Measurements from ENCODE around the gene CFAP43. TPM values are rescaled to one million over a fixed set of nuclear protein-coding genes. Genes with fewer than 3 reads are reported as not detected.

The CFAP43 gene
- total and polyA plus RNA-seq, 9 of the 15 experiments (the other 6 are each of a cell fraction or from before 2014, with no cell fraction given): 0.07 to 0.86 (median 0.11) TPM; not detected in 1

- H3K4me1 ChIP-seq (replicated peaks in 1 of 2; ENCODE audit: control insufficient read depth in 2 of 2, insufficient read depth in 2 of 2, low read length in 2 of 2): no peaks in the 10 kb centered on the region
- H3K9ac ChIP-seq (ENCODE audit: insufficient read depth in 1 of 2, low read depth in 2 of 2, low read length in 2 of 2): no peak overlapping the region
- in situ Hi-C loops (cut with MboI) (no loop called here), intact Hi-C loops (cut with micrococcal nuclease) (no loop called here)
- no peaks in the 10 kb centered on the region for H4K20me1 ChIP-seq (replicated peaks; ENCODE audit: control insufficient read depth, insufficient read depth, low read length)
- WGBS (ENCODE audit: insufficient coverage, low coverage, missing lambda C conversion rate): 0% methylated on average over 1 of the region's 1 CpG
- ATAC-seq: no peak
- no peak overlapping the region for H2AFZ ChIP-seq (ENCODE audit: low read depth, low read length)
- no peak for DNase-seq (ENCODE audit: extremely low read depth in 1 of 4, low spot score in 3 of 4)
- H3K4me2 ChIP-seq (ENCODE audit: insufficient read depth, low read length): no peak overlapping the region
- no TSS peak for BruUV-seq (replicated peaks)
- TF ChIP-seq GABPB2 (CRISPR knock-in tag; conservative IDR thresholded peaks at IDR 0.05) (no peak), CHAMP1 (IDR thresholded peaks at IDR 0.05) (no peak), GATA2 (CRISPR knock-in tag; IDR thresholded peaks at IDR 0.05) (no peak), PKNOX1 (IDR thresholded peaks at IDR 0.05) (no peak), FOS (IDR thresholded peaks at IDR 0.05; ENCODE audit: extremely low read depth, insufficient read length) (no peak), SRSF7 (optimal IDR thresholded peaks at IDR 0.05; ENCODE audit: low read depth, low read length) (no peak), DACH1 (IDR thresholded peaks at IDR 0.05; ENCODE audit: partially characterized antibody) (no peak), RBFOX2 (IDR thresholded peaks at IDR 0.05; ENCODE audit: low read depth, low read length) (no peak), ZBTB1 (CRISPR knock-in tag; IDR thresholded peaks at IDR 0.05; ENCODE audit: borderline replicate concordance, low read depth) (no peak), PYGO2 (tag; IDR thresholded peaks at IDR 0.05) (no peak), PRPF4 (IDR thresholded peaks at IDR 0.05; ENCODE audit: insufficient read depth, low read depth, low read length, poor library complexity, severe bottlenecking) (no peak), BMI1 (IDR thresholded peaks at IDR 0.05; ENCODE audit: low read length) (no peak), STAT5B (CRISPR knock-in tag; IDR thresholded peaks at IDR 0.05) (no peak)
- H3K27ac ChIP-seq (ENCODE audit: extremely low read depth, low read depth, low read length): no peak overlapping the region
- H3K9me1 ChIP-seq (ENCODE audit: control insufficient read depth, insufficient read depth, low read length): no peaks in the 10 kb centered on the region
- ChIA-PET CTCF (ENCODE audit: low intra/inter-chr PET ratio) (no interaction called here), POLR2A (no interaction called here)
- H3K36me3 ChIP-seq (ENCODE audit: control insufficient read depth, insufficient read depth, low read length): no peaks in the 10 kb centered on the region
- H3K79me2 ChIP-seq (ENCODE audit: control insufficient read depth, insufficient read depth, low read length): no peaks in the 10 kb centered on the region
- no peaks in the 10 kb centered on the region; a peak in 1 of 5 replicates for H3K27me3 ChIP-seq (ENCODE audit: control insufficient read depth in 2 of 2, insufficient read depth in 2 of 2, low read length in 2 of 2)
- H3K4me3 ChIP-seq: no peak overlapping the region
- no peaks in the 10 kb centered on the region for H3K9me3 ChIP-seq (replicated peaks; ENCODE audit: control insufficient read depth, insufficient read depth, low read depth, low read length)
- FAIRE-seq: no peak
These were observed 128.2 kb downstream of the CFAP43 start for GRCh38 chr10:104103956-104104355.
